Sigmoid colon (tissue), 4 donors: Measurements from ENCODE around the gene OR4N2.

Experiments used
- POLR2AphosphoS5 ChIP-seq, 4 donors: sonication (generic); formaldehyde crosslinking; IDR thresholded peaks; one replicate each; pipeline ENCODE4 v1.6.1; 2017; ENCODE audit warnings: antibody characterized with exemption in 4 of 4
- TF ChIP-seq, protein P1 (sequence below), 4 experiments: fragments of 450-650 bp in 3 of 4; fragments of 200-600 bp in 1 of 4; IDR thresholded peaks; one replicate each; pipeline ENCODE4 v1.5.1; 2016 to 2019; ENCODE audit warnings: antibody characterized with exemption in 4 of 4, mild to moderate bottlenecking in 3 of 4, moderate library complexity in 2 of 4

DNA sequence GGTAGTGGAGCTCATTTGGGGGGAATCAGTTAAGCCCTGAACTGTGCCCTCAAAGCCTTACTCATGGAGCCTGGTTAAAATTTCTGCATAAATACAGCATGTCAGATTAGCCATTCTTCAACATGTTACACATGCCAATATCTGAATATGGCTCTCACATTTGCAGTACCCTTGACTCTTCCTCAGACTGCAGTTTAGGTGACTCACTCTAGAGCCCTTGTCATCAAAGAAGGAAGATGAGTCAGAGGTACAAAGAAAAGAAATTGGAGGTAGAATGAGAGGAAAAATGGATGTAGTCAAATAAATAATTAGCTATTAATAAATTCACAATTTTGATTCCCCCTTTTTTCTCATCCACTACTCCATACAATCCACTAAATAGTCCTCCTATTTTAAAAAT lies 47.8 kb downstream of the OR4N2 start:
- TF ChIP-seq, protein P1, sequence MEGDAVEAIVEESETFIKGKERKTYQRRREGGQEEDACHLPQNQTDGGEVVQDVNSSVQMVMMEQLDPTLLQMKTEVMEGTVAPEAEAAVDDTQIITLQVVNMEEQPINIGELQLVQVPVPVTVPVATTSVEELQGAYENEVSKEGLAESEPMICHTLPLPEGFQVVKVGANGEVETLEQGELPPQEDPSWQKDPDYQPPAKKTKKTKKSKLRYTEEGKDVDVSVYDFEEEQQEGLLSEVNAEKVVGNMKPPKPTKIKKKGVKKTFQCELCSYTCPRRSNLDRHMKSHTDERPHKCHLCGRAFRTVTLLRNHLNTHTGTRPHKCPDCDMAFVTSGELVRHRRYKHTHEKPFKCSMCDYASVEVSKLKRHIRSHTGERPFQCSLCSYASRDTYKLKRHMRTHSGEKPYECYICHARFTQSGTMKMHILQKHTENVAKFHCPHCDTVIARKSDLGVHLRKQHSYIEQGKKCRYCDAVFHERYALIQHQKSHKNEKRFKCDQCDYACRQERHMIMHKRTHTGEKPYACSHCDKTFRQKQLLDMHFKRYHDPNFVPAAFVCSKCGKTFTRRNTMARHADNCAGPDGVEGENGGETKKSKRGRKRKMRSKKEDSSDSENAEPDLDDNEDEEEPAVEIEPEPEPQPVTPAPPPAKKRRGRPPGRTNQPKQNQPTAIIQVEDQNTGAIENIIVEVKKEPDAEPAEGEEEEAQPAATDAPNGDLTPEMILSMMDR (IDR thresholded peaks at IDR 0.05): no peak
- TF ChIP-seq POLR2AphosphoS5 (IDR thresholded peaks at IDR 0.05): no peak
